Caco-2 (cell line): ENCODE measurements around the gene BCL2L11. TPM values are rescaled to one million over a fixed set of nuclear protein-coding genes. Genes with fewer than 3 reads are reported as not detected.

Source experiments
- BruUV-seq: library from RNA; stranded (reverse); fragments of 400-500 nt; replicated peaks from 2 replicates; lab custom pipeline; 2021; lab: Mats Ljungman, UMichigan
- CTCF ChIA-PET: fragments of 300-600 bp; sonication (Branson Sonifier 250); formaldehyde crosslinking; loops from one replicate; lab custom pipeline; 2022; ENCODE audit warnings: antibody characterized with exemption; lab: Charles Lee
- POLR2A ChIA-PET: fragments of 300-600 bp; sonication (Branson Sonifier 250); formaldehyde crosslinking; loops from one replicate; lab custom pipeline; 2022; ENCODE audit warnings: antibody characterized with exemption; lab: Charles Lee
- DNase-seq, 2 experiments: peaks; one replicate each; pipeline versions ENCODE4 v3.0.0 to v3.0.0-alpha.2; 2020 to 2022
- H3K27me3 ChIP-seq: replicated peaks from 2 replicates; pipeline ENCODE4 v1.6.0; 2011; ENCODE audit warnings: low read length; ENCODE audit not compliant: control insufficient read depth, insufficient read depth
- H3K36me3 ChIP-seq: 2 replicates; pipeline ENCODE4 v1.5.1; 2011; ENCODE audit warnings: low read length; ENCODE audit not compliant: control insufficient read depth, insufficient read depth
- H3K4me1 ChIP-seq: fragments of 250-450 bp; sonication (Bioruptor Pico); 2 replicates; pipeline ENCODE4 v1.5.1; 2020; ENCODE audit warnings: mild to moderate bottlenecking
- H3K4me3 ChIP-seq: 2 replicates; pipeline ENCODE4 v1.5.1; 2011; ENCODE audit warnings: low read depth, mild to moderate bottlenecking, control low read depth, low read length
- H3K9me3 ChIP-seq: fragments of 250-450 bp; sonication (Bioruptor Pico); 2 replicates; pipeline ENCODE4 v1.5.1; 2020; ENCODE audit warnings: mild to moderate bottlenecking, moderate library complexity
- H3K27ac Mint-ChIP-seq: one replicate; pipeline ENCODE4 v1.8.0; 2022; ENCODE audit warnings: mixed read lengths; ENCODE audit not compliant: unreplicated experiment
- H3K27me3 Mint-ChIP-seq: one replicate; pipeline ENCODE4 v1.8.0; 2022; ENCODE audit warnings: mixed read lengths; ENCODE audit not compliant: insufficient read depth, unreplicated experiment
- H3K36me3 Mint-ChIP-seq: one replicate; pipeline ENCODE4 v1.8.0; 2022; ENCODE audit warnings: mild to moderate bottlenecking, mixed read lengths; ENCODE audit not compliant: insufficient read depth, unreplicated experiment
- H3K4me1 Mint-ChIP-seq: one replicate; pipeline ENCODE4 v1.8.0; 2022; ENCODE audit warnings: low read depth, mixed read lengths; ENCODE audit not compliant: unreplicated experiment
- H3K4me3 Mint-ChIP-seq: one replicate; pipeline ENCODE4 v1.8.0; 2022; ENCODE audit warnings: mild to moderate bottlenecking, moderate library complexity, mixed read lengths; ENCODE audit not compliant: unreplicated experiment
- H3K9me3 Mint-ChIP-seq: one replicate; pipeline ENCODE4 v1.8.0; 2022; ENCODE audit warnings: mixed read lengths; ENCODE audit not compliant: unreplicated experiment
- CTCF ChIP-seq, 2 experiments: fragments of 200-600 bp in 1 of 2; IDR thresholded peaks; 1 replicate in 1 of 2; 2 replicates in 1 of 2; pipeline versions ENCODE4 v1.5.1 to v1.8.0; 2011 to 2022; ENCODE audit warnings: antibody characterized with exemption in 1 of 2, control low read depth in 1 of 2, inconsistent platforms in 1 of 2, low read depth in 1 of 2, low read length in 1 of 2, mild to moderate bottlenecking in 1 of 2, moderate library complexity in 1 of 2; ENCODE audit not compliant: insufficient read depth in 1 of 2, severe bottlenecking in 1 of 2, unreplicated experiment in 1 of 2
- intact Hi-C: fragments of 100-400 bp; cut with micrococcal nuclease; formaldehyde crosslinking; loops from one replicate; pipeline ENCODE4 v1.10.0; 2022; ENCODE audit not compliant: unreplicated experiment
- total RNA-seq: library from RNA; stranded (reverse); gene quantifications from 2 replicates; pipeline ENCODE4 v1.2.3, GENCODE V29; 2022

BCL2L11 gene
- total RNA-seq, 1 experiment from 2014 or later: 28.9 TPM

- H3K9me3 Mint-ChIP-seq: no peaks in the 10 kb centered on the region
- no peaks in the 10 kb centered on the region for H3K4me1 Mint-ChIP-seq
- intact Hi-C loops: no loop called here
- BruUV-seq: no TSS peak
- H3K36me3 Mint-ChIP-seq: peaks cover 14% of the 10 kb centered on the region
- no peak overlapping the region for H3K4me3 ChIP-seq
- no peaks in the 10 kb centered on the region for H3K27me3 ChIP-seq
- CTCF ChIA-PET: no interaction called here
- H3K4me1 ChIP-seq: no peaks in the 10 kb centered on the region
- H3K36me3 ChIP-seq: peaks cover 4% of the 10 kb centered on the region
- H3K27ac Mint-ChIP-seq: no peak overlapping the region
- no peaks in the 10 kb centered on the region for H3K9me3 ChIP-seq
- DNase-seq: no peak
- POLR2A ChIA-PET: no interaction called here
- no peaks in the 10 kb centered on the region for H3K27me3 Mint-ChIP-seq
- no peak for TF ChIP-seq CTCF (IDR thresholded peaks at IDR 0.05; ENCODE audit: insufficient read depth in 1 of 2, low read depth in 1 of 2, low read length in 1 of 2, severe bottlenecking in 1 of 2, unreplicated experiment in 1 of 2)
- H3K4me3 Mint-ChIP-seq: no peak overlapping the region
Measured at GRCh38 chr2:111142101-111142500, 21.4 kb downstream of the BCL2L11 start.

DNA sequence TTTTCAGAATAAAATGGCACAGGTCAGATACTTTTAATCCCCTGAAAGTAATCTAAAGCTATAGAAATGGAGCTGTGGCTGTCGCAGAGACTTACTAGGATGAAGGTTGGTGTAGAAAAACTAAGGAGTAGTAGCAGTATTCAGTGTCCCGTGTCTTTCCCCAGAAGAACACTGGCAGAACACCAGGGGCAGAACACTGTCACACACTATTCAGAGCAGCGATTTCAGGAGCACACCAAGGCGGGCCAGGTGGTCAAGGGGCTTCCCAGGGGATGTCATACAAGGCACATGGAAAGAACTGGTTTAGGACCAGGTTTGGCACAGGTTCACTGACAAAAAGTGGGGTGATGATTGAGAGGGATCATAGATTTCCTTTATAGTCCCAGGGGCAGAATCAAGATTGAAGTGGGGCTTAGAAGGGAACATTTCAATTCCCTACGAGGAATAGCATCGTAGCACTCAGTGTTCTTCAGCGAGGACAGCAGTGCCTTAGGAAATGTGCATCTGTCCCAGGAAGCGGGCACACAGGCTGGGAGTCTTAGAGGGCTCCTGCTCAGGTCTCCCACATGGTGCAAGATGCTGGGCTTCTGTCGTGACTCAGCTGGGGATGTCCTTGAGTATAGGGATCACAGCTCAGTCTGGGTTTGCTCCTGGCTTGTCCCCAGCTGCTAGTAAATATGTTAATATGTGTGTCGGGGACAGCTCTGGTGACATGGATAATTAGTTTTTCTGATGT is 22.6 kb downstream of the BCL2L11 start:
- Mint-ChIP-seq H3K4me1 (no peaks in the 10 kb centered on the region), H3K36me3 (peaks cover 9% of the 10 kb centered on the region), H3K4me3 (no peak overlapping the region), H3K9me3 (no peaks in the 10 kb centered on the region), H3K27me3 (no peaks in the 10 kb centered on the region), H3K27ac (no peak overlapping the region)
- no TSS peak for BruUV-seq
- intact Hi-C loops: no loop called here
- H3K4me1 ChIP-seq: no peaks in the 10 kb centered on the region
- no peaks in the 10 kb centered on the region for H3K27me3 ChIP-seq
- no peak overlapping the region for H3K4me3 ChIP-seq
- TF ChIP-seq CTCF (IDR thresholded peaks at IDR 0.05; ENCODE audit: insufficient read depth in 1 of 2, low read depth in 1 of 2, low read length in 1 of 2, severe bottlenecking in 1 of 2, unreplicated experiment in 1 of 2): no peak
- H3K36me3 ChIP-seq: peaks cover 2% of the 10 kb centered on the region
- ChIA-PET POLR2A (interaction anchor here (0.8 kb wide), 1 partner anchor 23 kb away, joined by 3 read pairs; the partner anchor contains the start of gene BCL2L11), CTCF (no interaction called here)
- DNase-seq: no peak
- H3K9me3 ChIP-seq: no peaks in the 10 kb centered on the region

GRCh38 chr2:111143843-111144198 is 23.1 kb downstream of the BCL2L11 start:
- BruUV-seq: no TSS peak
- no peaks in the 10 kb centered on the region for H3K27me3 Mint-ChIP-seq
- H3K9me3 ChIP-seq: no peaks in the 10 kb centered on the region
- DNase-seq: no peak
- POLR2A ChIA-PET: interaction anchor here (0.8 kb wide), 1 partner anchor 23 kb away, joined by 3 read pairs; the partner anchor contains the start of gene BCL2L11
- H3K4me1 ChIP-seq: no peaks in the 10 kb centered on the region
- no peaks in the 10 kb centered on the region for H3K27me3 ChIP-seq
- H3K36me3 Mint-ChIP-seq: peaks cover 3% of the 10 kb centered on the region
- intact Hi-C loops: no loop called here
- no peak overlapping the region for H3K27ac Mint-ChIP-seq
- TF ChIP-seq CTCF (IDR thresholded peaks at IDR 0.05; ENCODE audit: insufficient read depth in 1 of 2, low read depth in 1 of 2, low read length in 1 of 2, severe bottlenecking in 1 of 2, unreplicated experiment in 1 of 2): no peak
- CTCF ChIA-PET: no interaction called here
- H3K36me3 ChIP-seq: no peaks in the 10 kb centered on the region; the same call in 1 of the 2 replicates
- no peak overlapping the region for H3K4me3 ChIP-seq
- no peaks in the 10 kb centered on the region for H3K4me1 Mint-ChIP-seq
- no peaks in the 10 kb centered on the region for H3K9me3 Mint-ChIP-seq
- H3K4me3 Mint-ChIP-seq: no peak overlapping the region
